ENCODE results near the gene DPF3. TPM values are rescaled to one million over a fixed set of nuclear protein-coding genes. Genes with fewer than 3 reads are reported as not detected.

The DPF3 gene
- total and polyA plus RNA-seq, 9 of the 15 experiments (the other 6 are each of a cell fraction or from before 2014, with no cell fraction given) = 0.21 to 4.9 (median 1.2) TPM

- no peaks in the 10 kb centered on the region for H3K27me3 ChIP-seq (ENCODE audit: control insufficient read depth in 2 of 2, insufficient read depth in 2 of 2, low read length in 2 of 2)
- H3K4me2 ChIP-seq (ENCODE audit: insufficient read depth, low read length) = no peak overlapping the region
- no peak overlapping the region for H3K9ac ChIP-seq (ENCODE audit: insufficient read depth in 1 of 2, low read depth in 2 of 2, low read length in 2 of 2)
- no peaks in the 10 kb centered on the region for H3K79me2 ChIP-seq (ENCODE audit: control insufficient read depth, insufficient read depth, low read length)
- no peaks in the 10 kb centered on the region for H3K9me1 ChIP-seq (ENCODE audit: control insufficient read depth, insufficient read depth, low read length)
- H3K36me3 ChIP-seq (ENCODE audit: control insufficient read depth, insufficient read depth, low read length) = no peaks in the 10 kb centered on the region
- H2AFZ ChIP-seq (ENCODE audit: low read depth, low read length) = no peak overlapping the region
- H3K4me1 ChIP-seq (replicated peaks in 1 of 2; ENCODE audit: control insufficient read depth in 2 of 2, insufficient read depth in 2 of 2, low read length in 2 of 2) = no peaks in the 10 kb centered on the region
- H3K9me3 ChIP-seq (replicated peaks; ENCODE audit: control insufficient read depth, insufficient read depth, low read depth, low read length) = no peaks in the 10 kb centered on the region
- 32% methylated on average over 2 of the region's 2 CpGs for WGBS (ENCODE audit: insufficient coverage, low coverage, missing lambda C conversion rate)
- H3K4me3 ChIP-seq = no peak overlapping the region
- ChIA-PET CTCF (ENCODE audit: low intra/inter-chr PET ratio) (no interaction called here), POLR2A (interaction anchor here (0.8 kb wide), 1 partner anchor 18 kb away, joined by 3 read pairs; no protein-coding TSS in a partner anchor)
- intact Hi-C loops (cut with micrococcal nuclease) = no loop called here
- no peak overlapping the region for H3K27ac ChIP-seq (ENCODE audit: extremely low read depth, low read depth, low read length)
- no peak for FAIRE-seq
- in situ Hi-C loops (cut with MboI) = no loop called here
- no peak for DNase-seq (ENCODE audit: extremely low read depth in 1 of 4, low spot score in 3 of 4)
- H4K20me1 ChIP-seq (replicated peaks; ENCODE audit: control insufficient read depth, insufficient read depth, low read length) = no peaks in the 10 kb centered on the region
- no peak for ATAC-seq
- peak; percentile 53 for TF ChIP-seq MAFF (IDR thresholded peaks at IDR 0.05; ENCODE audit: low read length)
- TF ChIP-seq ZNF316 (IDR thresholded peaks at IDR 0.05) = peak; percentile 69
- TF ChIP-seq MAFK (IDR thresholded peaks at IDR 0.05; ENCODE audit: low read length) = peak; percentile 72
- peak; percentile 57 for TF ChIP-seq MAFG (tag; conservative IDR thresholded peaks at IDR 0.05)
- peak; percentile 56; the same call in 1 of the 2 replicates for TF ChIP-seq C11orf30 (IDR thresholded peaks at IDR 0.05; ENCODE audit: low read depth)
- TF ChIP-seq FOSL1 (tag; conservative IDR thresholded peaks at IDR 0.05) = no peak
- no TSS peak for BruUV-seq (replicated peaks)
Observed at GRCh38 chr14:72662214-72662613, 231.7 kb downstream of the DPF3 start.

- ChIA-PET POLR2A (no interaction called here), CTCF (ENCODE audit: low intra/inter-chr PET ratio) (no interaction called here)
- Histone ChIP-seq H2AFZ (ENCODE audit: low read depth, low read length) (no peak overlapping the region), H4K20me1 (replicated peaks; ENCODE audit: control insufficient read depth, insufficient read depth, low read length) (no peaks in the 10 kb centered on the region), H3K4me3 (no peak overlapping the region), H3K79me2 (ENCODE audit: control insufficient read depth, insufficient read depth, low read length) (no peaks in the 10 kb centered on the region), H3K27ac (ENCODE audit: extremely low read depth, low read depth, low read length) (no peak overlapping the region), H3K36me3 (ENCODE audit: control insufficient read depth, insufficient read depth, low read length) (no peaks in the 10 kb centered on the region), H3K4me1 (replicated peaks in 1 of 2; ENCODE audit: control insufficient read depth in 2 of 2, insufficient read depth in 2 of 2, low read length in 2 of 2) (no peaks in the 10 kb centered on the region), H3K27me3 (ENCODE audit: control insufficient read depth in 2 of 2, insufficient read depth in 2 of 2, low read length in 2 of 2) (peaks cover 0 to 15% of the 10 kb centered on the region in 2 experiments; a peak in 3 of 5 replicates), H3K9ac (ENCODE audit: insufficient read depth in 1 of 2, low read depth in 2 of 2, low read length in 2 of 2) (no peak overlapping the region), H3K9me1 (ENCODE audit: control insufficient read depth, insufficient read depth, low read length) (no peaks in the 10 kb centered on the region), H3K9me3 (replicated peaks; ENCODE audit: control insufficient read depth, insufficient read depth, low read depth, low read length) (no peaks in the 10 kb centered on the region), H3K4me2 (ENCODE audit: insufficient read depth, low read length) (no peak overlapping the region)
- DNase-seq (ENCODE audit: extremely low read depth in 1 of 4, low spot score in 3 of 4) (no peak), ATAC-seq (no peak), FAIRE-seq (no peak)
- no TSS peak for BruUV-seq (replicated peaks)
- intact Hi-C loops (cut with micrococcal nuclease) (no loop called here), in situ Hi-C loops (cut with MboI) (no loop called here)
- 8% methylated on average over 1 of the region's 1 CpG for WGBS (ENCODE audit: insufficient coverage, low coverage, missing lambda C conversion rate)
- TF ChIP-seq, protein P1, sequence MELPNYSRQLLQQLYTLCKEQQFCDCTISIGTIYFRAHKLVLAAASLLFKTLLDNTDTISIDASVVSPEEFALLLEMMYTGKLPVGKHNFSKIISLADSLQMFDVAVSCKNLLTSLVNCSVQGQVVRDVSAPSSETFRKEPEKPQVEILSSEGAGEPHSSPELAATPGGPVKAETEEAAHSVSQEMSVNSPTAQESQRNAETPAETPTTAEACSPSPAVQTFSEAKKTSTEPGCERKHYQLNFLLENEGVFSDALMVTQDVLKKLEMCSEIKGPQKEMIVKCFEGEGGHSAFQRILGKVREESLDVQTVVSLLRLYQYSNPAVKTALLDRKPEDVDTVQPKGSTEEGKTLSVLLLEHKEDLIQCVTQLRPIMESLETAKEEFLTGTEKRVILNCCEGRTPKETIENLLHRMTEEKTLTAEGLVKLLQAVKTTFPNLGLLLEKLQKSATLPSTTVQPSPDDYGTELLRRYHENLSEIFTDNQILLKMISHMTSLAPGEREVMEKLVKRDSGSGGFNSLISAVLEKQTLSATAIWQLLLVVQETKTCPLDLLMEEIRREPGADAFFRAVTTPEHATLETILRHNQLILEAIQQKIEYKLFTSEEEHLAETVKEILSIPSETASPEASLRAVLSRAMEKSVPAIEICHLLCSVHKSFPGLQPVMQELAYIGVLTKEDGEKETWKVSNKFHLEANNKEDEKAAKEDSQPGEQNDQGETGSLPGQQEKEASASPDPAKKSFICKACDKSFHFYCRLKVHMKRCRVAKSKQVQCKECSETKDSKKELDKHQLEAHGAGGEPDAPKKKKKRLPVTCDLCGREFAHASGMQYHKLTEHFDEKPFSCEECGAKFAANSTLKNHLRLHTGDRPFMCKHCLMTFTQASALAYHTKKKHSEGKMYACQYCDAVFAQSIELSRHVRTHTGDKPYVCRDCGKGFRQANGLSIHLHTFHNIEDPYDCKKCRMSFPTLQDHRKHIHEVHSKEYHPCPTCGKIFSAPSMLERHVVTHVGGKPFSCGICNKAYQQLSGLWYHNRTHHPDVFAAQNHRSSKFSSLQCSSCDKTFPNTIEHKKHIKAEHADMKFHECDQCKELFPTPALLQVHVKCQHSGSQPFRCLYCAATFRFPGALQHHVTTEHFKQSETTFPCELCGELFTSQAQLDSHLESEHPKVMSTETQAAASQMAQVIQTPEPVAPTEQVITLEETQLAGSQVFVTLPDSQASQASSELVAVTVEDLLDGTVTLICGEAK (IDR thresholded peaks at IDR 0.05) = peak; percentile 81
- TF ChIP-seq, protein P1 (CRISPR knock-in tag; IDR thresholded peaks at IDR 0.05) = no peak
Observed at GRCh38 chr14:72657214-72657921, 236.5 kb downstream of the DPF3 start.

Measured in K562 (cell line).